NCI-H187 treated with DMSO at 0.1 percent for 48 hours (cell line): ENCODE results near the gene ITIH5.
"Not testable (repeated sequence)": the region's sequence is repeated elsewhere in the genome, so short reads cannot be mapped to it uniquely, and the experiment has no call there.

Source experiments
- DNase-seq: peaks from one replicate; lab custom pipeline; 2025; lab: John Stamatoyannopoulos, UW

The ITIH5 gene

DNA sequence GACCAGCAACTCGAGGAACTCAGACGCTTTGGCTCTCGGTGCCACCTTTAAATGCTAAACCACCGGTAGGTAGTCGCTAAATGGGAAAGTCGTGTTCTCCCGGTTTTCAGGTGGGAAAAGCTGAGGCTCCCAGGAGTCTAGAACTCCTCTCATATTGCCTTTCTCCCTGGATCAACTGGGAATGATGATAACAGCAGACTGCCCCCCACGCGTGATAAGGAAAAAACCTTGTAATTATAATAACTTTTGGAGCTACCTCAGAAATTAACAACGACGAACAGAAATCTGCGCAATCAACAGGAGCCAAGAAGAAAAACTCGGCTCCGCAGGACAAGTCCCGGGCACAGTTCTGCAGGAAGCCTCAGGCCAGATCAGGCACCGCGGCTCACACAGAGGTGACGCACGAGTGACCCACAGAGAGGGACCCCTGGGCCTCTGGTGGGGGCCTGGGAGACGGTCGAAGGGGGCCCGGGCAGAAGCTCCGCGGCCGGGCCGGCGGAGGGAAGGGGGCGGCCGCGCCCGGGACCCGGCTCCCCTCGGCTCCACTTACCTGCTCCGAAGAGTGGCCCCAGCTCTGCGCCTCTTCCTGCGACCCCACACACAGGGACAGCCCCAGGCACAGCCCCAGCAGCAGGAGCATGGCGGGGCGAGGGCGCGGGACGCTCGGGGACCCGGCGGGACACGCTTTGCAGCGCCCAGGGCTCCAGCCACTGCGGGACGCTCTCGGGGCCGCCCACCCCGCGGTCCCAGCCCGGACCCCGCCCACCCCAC, at the start of gene ITIH5:
Gene ITIH5 (minus strand): TSS at position 714 of the 771 bp plus-strand sequence. CDS start 74 bp downstream, at position 640.
- no peak for DNase-seq

- no peak for DNase-seq
Measured at GRCh38 chr10:7715515-7715914, 48.7 kb upstream of the ITIH5 start.

GRCh38 chr10:7711075-7711474, 44.3 kb upstream of the ITIH5 start:
- not testable (repeated sequence) for DNase-seq

DNA sequence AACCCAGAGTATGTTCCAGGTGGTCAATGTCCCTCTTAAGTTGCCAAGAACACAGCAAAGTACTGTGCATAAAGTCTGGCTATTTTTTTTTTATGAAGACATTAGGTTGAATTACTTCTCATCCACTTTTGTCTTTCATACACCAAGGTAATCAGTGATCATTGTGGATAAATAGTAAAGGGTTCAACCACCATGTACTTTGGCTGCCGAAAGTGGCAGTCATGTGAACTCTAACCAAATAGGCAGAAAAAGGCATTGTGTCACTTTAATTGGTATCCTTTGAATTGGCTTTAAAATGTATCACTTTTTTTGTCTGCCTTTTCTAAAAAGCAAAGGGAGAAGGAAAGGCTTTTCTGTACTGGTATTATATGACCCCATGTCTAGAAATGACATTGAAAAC, 43.7 kb upstream of the ITIH5 start:
- no peak for DNase-seq

- DNase-seq, result no peak
Measured at GRCh38 chr10:7708832-7709231, 42.1 kb upstream of the ITIH5 start.

DNA sequence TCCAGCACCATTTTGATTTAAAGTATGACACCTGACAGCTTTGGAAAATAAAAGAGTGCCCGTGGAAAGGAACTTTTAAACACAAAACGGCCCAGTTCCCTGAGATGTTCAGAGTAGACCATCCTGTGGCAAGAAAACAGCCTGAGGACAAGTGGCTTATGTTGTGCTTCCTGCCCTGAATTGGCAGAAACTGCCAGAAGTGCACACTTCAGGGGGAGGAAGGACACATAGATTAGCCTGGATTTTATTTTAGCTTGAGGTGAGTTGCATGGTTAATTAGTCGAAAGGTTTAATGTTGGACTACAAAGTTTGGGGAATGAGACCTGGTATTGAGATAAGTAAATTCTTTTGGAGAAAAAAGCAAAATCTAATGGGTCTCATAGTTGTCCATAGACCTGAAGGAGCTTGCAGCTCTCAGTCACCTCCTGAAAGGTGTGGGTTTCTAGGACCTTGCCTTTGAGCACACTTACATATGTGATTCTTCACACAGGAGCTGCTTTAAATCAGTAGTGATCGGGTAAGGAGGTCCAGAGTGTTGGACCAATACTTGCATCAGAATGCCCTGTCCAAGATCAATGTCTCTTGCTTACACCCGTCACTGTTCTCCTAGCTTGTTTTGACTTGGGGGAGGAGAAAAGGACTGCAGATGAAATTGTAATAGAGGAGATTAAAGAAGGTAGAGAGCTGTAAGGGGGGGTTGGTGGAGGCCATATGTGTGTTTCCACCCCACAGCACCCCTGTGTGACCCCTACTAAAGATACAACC, 41.3 kb upstream of the ITIH5 start:
- DNase-seq, result no peak

DNA sequence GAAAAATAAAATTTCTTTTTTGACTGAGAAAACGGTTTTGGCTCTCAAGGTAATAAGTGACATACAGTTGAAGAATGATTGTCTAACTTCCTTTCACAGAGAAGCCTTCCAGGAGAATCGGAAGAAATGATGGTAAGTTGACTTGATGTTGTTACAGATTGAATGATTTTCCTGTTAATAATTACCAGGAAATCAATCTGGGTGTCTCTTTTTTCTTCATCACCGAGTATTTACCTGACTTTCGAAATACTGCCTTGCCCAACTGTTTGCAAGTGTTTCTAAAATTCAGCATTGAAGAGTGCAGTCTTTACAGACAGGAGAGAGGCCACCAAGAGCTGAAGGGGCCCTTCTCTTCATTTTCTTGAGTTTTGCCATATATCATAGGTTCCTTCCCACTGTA, 40.3 kb upstream of the ITIH5 start:
- no peak for DNase-seq

DNA sequence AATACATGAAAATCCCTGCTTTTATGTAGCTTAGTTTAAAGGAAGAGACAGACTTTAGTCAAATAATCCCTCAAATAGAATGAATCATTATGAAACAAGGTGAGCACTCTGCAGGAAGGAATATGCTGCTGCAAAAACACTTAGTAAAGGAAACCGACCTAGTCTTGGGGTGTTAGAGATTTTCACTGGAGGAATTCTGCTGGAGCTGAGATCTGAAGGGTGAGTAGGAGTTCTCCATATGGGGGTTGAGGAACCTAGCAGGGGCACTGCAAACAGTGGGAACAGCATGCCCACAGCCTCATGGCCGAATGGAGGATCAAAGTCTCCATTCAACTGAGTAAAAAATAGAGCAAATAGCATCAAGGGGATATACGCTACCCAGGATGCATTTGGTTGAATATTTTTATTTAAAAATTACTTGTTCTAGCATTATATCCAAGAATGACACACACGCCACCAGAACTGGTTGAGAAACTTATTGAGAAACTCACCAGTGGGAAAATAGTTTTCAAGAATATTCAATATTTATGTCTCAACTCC, 39.8 kb upstream of the ITIH5 start:
- no peak for DNase-seq

DNA sequence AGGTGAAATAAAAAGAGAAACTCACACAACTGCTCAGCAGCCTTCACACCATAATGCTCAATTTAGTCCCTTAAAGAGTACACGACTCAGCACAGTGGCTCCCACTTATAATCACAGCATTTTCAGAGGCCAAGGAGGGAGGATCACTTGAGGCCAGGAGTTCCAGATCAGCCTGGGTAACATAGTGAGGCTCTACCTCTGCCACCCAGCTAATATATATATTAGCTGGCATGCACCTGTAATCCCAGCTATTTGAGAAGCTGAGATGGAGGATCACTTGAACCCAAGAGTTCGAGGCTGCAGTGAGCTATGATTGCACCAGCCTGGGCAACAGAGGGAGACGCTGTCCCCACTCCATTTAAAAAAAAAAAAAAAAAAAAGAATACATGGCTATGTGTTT, 38.6 kb upstream of the ITIH5 start:
- no peak for DNase-seq

DNA sequence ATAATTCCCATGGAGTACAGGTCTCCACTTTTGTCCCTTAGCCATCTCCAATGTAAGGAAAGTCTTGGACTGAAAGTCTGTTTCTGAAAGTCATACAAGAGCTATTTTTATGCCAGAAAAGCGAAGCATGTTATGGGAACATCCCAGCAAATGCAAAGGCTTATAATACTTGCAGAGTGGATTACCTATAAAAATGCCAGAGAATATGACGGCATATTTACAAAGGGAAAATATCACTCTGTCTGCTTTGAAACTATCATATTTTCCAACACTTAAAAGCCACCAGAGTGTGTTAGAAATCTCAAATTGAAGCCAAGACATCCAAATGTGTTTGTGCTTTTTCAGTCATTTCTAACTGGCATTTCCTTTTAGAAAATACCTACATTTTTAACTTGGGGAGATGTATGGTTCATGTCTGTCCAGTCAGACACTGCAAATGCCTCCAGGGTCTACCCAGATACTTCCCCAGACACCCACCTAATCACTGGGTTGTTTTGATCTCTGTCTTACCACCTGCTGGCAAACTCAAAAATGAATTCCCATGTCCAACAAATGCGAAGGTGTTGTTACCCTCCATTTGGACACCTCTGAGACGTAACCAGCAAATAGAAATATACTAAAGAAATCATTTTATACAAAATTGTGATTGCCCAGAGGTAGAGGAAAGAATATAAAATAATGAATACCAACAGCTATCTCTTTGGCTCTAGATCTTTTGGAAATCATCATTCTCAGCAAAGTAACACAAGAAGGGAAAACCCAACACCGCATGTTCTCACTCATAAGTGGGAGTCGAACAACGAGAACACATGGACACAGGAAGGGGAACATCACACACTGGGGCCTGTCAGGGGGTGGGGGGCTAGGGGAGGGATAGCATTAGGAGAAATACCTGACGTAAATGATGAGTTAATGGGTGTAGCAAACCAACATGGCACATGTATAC, 37.6 kb upstream of the ITIH5 start:
- no peak for DNase-seq

DNA sequence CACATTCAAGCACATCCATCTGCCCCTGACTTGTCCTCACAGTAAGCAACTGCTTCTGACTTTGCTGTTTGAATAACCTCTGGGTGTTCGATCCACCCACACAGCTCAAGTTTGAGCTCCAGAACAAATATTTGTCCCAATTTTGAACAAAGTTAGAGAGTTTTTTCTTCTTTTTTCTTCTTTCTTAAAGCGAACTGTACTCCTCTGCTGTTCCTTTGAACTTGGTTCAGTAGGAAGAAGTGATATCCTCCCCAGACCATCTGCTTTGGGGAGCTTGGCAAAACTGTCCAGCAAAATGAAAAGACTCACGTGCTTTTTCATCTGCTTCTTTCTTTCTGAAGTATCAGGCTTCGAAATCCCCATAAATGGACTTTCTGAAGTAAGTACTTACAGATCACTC, 36.4 kb upstream of the ITIH5 start, which contains the start of gene ITIH2:
Gene ITIH2 (plus strand): TSS at position 177 of the 400 bp plus-strand sequence. CDS start 119 bp downstream, at position 296.
- no peak for DNase-seq

GRCh38 chr10:7702288-7702812, 35.6 kb upstream of the ITIH5 start:
- DNase-seq, result no peak

GRCh38 chr10:7701158-7701742, 34.5 kb upstream of the ITIH5 start:
- no peak for DNase-seq

DNA sequence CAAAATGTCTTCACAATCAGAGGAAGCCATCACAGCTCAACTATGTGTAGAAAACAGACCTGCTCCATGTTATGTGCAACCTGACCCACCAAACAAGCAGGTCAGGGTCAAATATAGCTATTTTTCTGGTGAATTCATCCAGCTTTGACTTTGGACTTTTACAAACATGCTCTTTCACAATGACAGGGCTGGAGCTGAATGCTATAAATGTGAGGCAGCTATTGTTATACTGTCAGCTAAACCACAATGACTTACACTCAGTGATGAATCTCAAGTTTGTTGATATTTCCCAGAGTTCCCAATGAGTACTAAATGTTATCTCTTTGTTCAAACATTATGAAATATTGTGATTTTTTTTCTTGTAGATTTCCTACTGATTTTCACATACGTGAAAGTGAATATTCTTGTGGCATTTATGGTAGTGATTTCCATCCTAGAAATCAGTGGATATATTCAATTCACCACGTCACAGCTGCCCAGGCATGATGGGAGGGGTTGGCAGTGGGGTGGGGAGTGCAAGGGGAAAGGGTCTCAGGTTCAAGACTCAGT, 33.9 kb upstream of the ITIH5 start:
- no peak for DNase-seq

- DNase-seq, result no peak
Measured at GRCh38 chr10:7697426-7697825, 30.7 kb upstream of the ITIH5 start.

DNA sequence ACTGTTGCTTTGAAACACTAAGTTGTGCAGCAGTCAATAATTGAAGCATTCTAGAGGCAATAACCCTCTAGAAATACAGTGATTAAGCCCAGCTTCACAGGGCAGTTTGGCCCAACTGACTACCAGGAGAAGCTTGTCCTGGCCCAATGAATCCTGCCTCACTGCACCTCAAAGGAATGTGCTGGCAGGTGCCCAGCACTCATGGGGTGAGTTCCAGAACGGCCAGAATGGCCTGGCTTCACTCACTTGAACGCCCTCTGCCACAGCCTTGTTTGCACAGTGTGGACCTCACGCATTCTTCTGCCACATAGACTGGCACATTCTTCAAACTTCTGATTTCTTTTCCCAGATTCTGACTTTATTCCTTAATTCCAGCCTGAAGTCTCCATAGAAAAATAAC, 29.8 kb upstream of the ITIH5 start:
- no peak for DNase-seq

DNA sequence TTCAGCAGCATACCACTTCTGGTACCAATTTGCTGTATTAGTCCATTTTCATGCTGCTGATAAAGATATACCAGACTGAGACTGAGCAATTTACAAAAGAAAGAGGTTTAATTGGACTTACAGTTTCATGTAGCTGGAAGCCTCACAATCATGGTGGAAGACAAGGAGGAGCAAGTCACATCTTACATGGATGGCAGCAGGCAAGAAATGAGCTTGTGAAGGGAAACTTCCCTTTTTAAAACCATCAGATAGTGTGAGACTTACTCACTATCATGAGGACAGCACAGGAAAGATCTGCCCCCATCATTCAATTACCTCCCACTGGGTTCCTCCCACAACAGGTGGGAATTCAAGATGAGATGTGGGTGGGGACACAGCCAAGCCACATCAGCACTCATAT, 26.4 kb upstream of the ITIH5 start:
- DNase-seq, result not testable (repeated sequence)

DNA sequence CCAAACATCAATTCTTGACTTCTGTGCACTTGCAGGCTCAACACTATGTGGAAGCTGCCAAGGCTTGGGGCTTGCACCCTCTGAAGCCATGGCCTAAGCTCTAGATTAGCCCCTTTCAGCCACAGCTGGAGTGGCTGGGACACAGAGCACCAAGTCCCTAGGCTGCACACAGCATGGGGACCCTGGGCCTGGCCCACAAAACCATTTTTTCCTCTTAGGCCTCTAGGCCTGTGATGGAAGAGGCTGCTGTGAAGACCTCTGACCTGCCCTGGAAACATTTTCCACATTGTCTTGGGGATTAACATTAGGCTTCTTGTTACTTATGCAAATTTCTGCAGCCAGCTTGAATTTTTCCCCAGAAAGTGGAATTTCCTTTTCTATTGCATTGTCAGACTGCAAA, 25.6 kb upstream of the ITIH5 start:
- not testable (repeated sequence) for DNase-seq

DNA sequence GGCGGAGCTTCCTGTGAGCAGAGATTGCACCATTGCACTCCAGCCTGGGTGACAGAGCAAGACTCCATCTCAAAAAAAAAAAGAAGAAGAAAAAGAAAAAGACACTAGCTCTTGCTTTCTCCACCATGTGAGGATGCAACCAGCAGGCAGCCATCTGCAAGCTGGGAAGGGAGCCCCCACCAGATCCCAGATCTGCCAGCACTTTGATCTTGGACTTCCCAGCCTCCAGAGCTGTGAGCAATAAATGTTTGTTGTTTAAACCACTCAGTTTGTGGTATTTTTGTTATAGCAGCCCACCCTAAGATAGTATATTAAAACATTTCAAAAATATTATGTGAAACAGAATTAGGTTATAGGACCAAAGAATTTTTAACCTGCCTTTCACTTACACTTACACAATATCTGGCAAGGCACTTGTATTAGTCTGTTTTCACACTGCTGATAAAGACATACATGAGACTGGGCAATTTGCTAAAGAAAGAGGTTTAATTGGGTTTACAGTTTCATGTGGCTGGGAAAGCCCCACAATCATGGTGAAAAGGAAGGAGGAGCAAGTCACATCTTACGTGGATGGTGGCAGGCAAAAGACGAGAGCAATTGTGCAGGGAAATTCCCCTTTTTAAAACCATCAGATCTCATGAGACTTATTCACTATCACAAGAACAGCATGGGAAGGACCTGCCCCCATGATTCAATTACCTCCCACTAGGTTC, 24.3 kb upstream of the ITIH5 start:
- DNase-seq, result not testable (repeated sequence)

DNA sequence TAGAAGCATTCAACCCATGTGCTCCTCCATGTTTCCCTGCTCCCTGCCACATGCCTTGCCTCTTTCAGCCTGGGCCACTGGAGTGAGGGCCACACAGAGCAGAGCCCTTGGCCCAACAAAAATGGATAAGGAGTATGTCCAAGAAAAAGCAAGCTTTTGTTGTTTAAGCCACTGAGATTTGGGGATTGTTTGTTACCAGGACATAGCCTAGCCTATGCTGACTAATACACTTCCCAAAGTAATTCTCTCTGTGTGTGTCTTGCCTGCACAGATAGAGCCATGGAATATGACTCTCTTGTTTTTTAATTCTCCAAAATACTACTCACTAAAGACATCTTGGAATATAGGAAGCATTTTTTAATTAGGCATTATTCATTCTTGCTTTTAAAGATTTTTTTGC, 22.8 kb upstream of the ITIH5 start:
- no peak for DNase-seq
